NCI-H2107 treated with DMSO at 0.1 percent for 48 hours (cell line): ENCODE data around the gene CCER1.

ENCODE experiments used
- DNase-seq: peaks from one replicate; lab custom pipeline; 2025; ENCODE audit not compliant: unreplicated experiment; lab: John Stamatoyannopoulos, UW

The CCER1 gene

GRCh38 chr12:90969346-90969745 is 14.4 kb upstream of the CCER1 start:
- DNase-seq: no peak

- no peak for DNase-seq
These were observed 10.2 kb upstream of the CCER1 start for GRCh38 chr12:90965204-90965603.

GRCh38 chr12:90964616-90965015 is 9.6 kb upstream of the CCER1 start:
- no peak for DNase-seq

- DNase-seq: no peak
These were observed 9.0 kb upstream of the CCER1 start for GRCh38 chr12:90963946-90964345.

- no peak for DNase-seq
These were observed 6.2 kb upstream of the CCER1 start for GRCh38 chr12:90961154-90961553.

GRCh38 chr12:90959538-90960139 is 4.7 kb upstream of the CCER1 start:
- peak; percentile 30 for DNase-seq

- no peak for DNase-seq
These were observed 4.1 kb upstream of the CCER1 start for GRCh38 chr12:90959032-90959431.

- no peak for DNase-seq
These were observed 3.4 kb upstream of the CCER1 start for GRCh38 chr12:90958347-90958746.

- DNase-seq: no peak
These were observed 548 bp downstream of the CCER1 start for GRCh38 chr12:90954428-90954827.

- DNase-seq: no peak
These were observed 987 bp downstream of the CCER1 start for GRCh38 chr12:90953956-90954421.

- DNase-seq: no peak
These were observed 3.4 kb downstream of the CCER1 start for GRCh38 chr12:90951432-90952105.

- peak; percentile 29 for DNase-seq
These were observed 7.1 kb downstream of the CCER1 start for GRCh38 chr12:90947869-90948268.

GRCh38 chr12:90945070-90945649 is 9.8 kb downstream of the CCER1 start:
- peak; percentile 55 for DNase-seq

- DNase-seq: no peak
These were observed 11.7 kb downstream of the CCER1 start for GRCh38 chr12:90943255-90943654.

- DNase-seq: peak; percentile 4
These were observed 14.0 kb downstream of the CCER1 start for GRCh38 chr12:90940872-90941499.

- DNase-seq: no peak
These were observed 15.6 kb downstream of the CCER1 start for GRCh38 chr12:90939382-90939781.

- no peak for DNase-seq
These were observed 16.5 kb downstream of the CCER1 start for GRCh38 chr12:90938451-90938850.

- DNase-seq: no peak
These were observed 17.3 kb downstream of the CCER1 start for GRCh38 chr12:90937651-90938050.

GRCh38 chr12:90936230-90937005 is 18.6 kb downstream of the CCER1 start:
- DNase-seq: no peak

GRCh38 chr12:90925562-90925961 is 29.4 kb downstream of the CCER1 start:
- no peak for DNase-seq

GRCh38 chr12:90924406-90924805 is 30.6 kb downstream of the CCER1 start:
- DNase-seq: no peak
